Activated CD8-positive, alpha-beta memory T cell treated with anti-CD3 and anti-CD28 coated beads for 24 hours (primary cell): ENCODE measurements around the gene ANKRD63.

Experiments used
- DNase-seq: peaks from one replicate; pipeline ENCODE4 v3.0.0-alpha.2; 2020

The ANKRD63 gene

GRCh38 chr15:40277471-40277870, 5.4 kb downstream of the ANKRD63 start:
- DNase-seq = no peak

GRCh38 chr15:40276927-40277326, 5.9 kb downstream of the ANKRD63 start:
- no peak for DNase-seq

GRCh38 chr15:40275954-40276353, 6.9 kb downstream of the ANKRD63 start:
- no peak for DNase-seq

GRCh38 chr15:40275523-40275922, 7.3 kb downstream of the ANKRD63 start:
- no peak for DNase-seq

- peak; percentile 98 for DNase-seq
Measured at GRCh38 chr15:40274350-40275274, 8.3 kb downstream of the ANKRD63 start.

- DNase-seq = no peak
Measured at GRCh38 chr15:40273428-40273827, 9.4 kb downstream of the ANKRD63 start.

GRCh38 chr15:40272485-40273056, 10.3 kb downstream of the ANKRD63 start:
- no peak for DNase-seq

GRCh38 chr15:40271685-40272484, 11.0 kb downstream of the ANKRD63 start:
- no peak for DNase-seq

GRCh38 chr15:40270246-40270995, 12.4 kb downstream of the ANKRD63 start:
- no peak for DNase-seq

- no peak for DNase-seq
Measured at GRCh38 chr15:40269604-40270003, 13.3 kb downstream of the ANKRD63 start.

- DNase-seq = no peak
Measured at GRCh38 chr15:40267670-40268069, 15.2 kb downstream of the ANKRD63 start.

GRCh38 chr15:40266828-40267304, 16.0 kb downstream of the ANKRD63 start:
- DNase-seq = no peak

GRCh38 chr15:40265875-40266274, 17.0 kb downstream of the ANKRD63 start:
- DNase-seq = no peak

GRCh38 chr15:40265355-40265754, 17.5 kb downstream of the ANKRD63 start:
- no peak for DNase-seq

- no peak for DNase-seq
Measured at GRCh38 chr15:40264321-40265153, 18.3 kb downstream of the ANKRD63 start.

GRCh38 chr15:40263024-40263754, 19.7 kb downstream of the ANKRD63 start:
- no peak for DNase-seq

- DNase-seq = no peak
Measured at GRCh38 chr15:40259021-40259420, 23.8 kb downstream of the ANKRD63 start.

GRCh38 chr15:40258544-40258943, 24.3 kb downstream of the ANKRD63 start:
- DNase-seq = no peak

- DNase-seq = no peak
Measured at GRCh38 chr15:40257656-40258450, 25.0 kb downstream of the ANKRD63 start.

GRCh38 chr15:40256638-40257235, 26.1 kb downstream of the ANKRD63 start:
- DNase-seq = no peak
